Sigmoid colon (tissue), 4 donors: ENCODE measurements around the gene PTPRD.

Experiments
- EP300 ChIP-seq, 4 donors: sonication (generic); formaldehyde crosslinking; IDR thresholded peaks; one replicate each; pipeline ENCODE4 v1.6.1; 2017; ENCODE audit warnings: antibody characterized with exemption in 4 of 4
- POLR2A ChIP-seq, 2 donors: fragments of 450-650 bp; IDR thresholded peaks; one replicate each; pipeline ENCODE4 v1.6.1; 2016; ENCODE audit warnings: antibody characterized with exemption in 2 of 2, mild to moderate bottlenecking in 2 of 2, moderate library complexity in 2 of 2
- POLR2AphosphoS5 ChIP-seq, 4 donors: sonication (generic); formaldehyde crosslinking; IDR thresholded peaks; one replicate each; pipeline ENCODE4 v1.6.1; 2017; ENCODE audit warnings: antibody characterized with exemption in 4 of 4
- TF ChIP-seq, protein P1 (sequence below), 4 experiments: fragments of 450-650 bp in 3 of 4; fragments of 200-600 bp in 1 of 4; IDR thresholded peaks; one replicate each; pipeline ENCODE4 v1.5.1; 2016 to 2019; ENCODE audit warnings: antibody characterized with exemption in 4 of 4, mild to moderate bottlenecking in 3 of 4, moderate library complexity in 2 of 4

DNA sequence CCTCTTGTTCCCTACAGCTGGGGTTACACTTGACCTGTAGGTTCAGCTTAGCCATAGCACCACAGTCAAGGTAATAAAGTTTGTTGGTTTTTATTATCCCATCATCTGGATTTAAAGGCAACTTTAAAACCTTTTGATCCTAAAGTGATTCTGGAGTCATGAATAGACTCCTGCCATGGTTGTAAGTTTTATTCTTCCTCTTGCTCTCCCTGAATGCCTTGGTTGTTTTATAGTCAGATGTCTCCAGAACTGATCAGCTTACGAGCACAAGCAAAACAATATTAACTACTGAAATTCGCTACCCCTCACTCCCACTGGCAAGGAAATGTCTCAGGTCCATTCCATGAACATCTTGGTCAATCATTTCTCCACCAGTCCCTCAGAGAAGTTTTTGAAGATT lies 1328.6 kb downstream of the PTPRD start:
- TF ChIP-seq, protein P1, sequence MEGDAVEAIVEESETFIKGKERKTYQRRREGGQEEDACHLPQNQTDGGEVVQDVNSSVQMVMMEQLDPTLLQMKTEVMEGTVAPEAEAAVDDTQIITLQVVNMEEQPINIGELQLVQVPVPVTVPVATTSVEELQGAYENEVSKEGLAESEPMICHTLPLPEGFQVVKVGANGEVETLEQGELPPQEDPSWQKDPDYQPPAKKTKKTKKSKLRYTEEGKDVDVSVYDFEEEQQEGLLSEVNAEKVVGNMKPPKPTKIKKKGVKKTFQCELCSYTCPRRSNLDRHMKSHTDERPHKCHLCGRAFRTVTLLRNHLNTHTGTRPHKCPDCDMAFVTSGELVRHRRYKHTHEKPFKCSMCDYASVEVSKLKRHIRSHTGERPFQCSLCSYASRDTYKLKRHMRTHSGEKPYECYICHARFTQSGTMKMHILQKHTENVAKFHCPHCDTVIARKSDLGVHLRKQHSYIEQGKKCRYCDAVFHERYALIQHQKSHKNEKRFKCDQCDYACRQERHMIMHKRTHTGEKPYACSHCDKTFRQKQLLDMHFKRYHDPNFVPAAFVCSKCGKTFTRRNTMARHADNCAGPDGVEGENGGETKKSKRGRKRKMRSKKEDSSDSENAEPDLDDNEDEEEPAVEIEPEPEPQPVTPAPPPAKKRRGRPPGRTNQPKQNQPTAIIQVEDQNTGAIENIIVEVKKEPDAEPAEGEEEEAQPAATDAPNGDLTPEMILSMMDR (IDR thresholded peaks at IDR 0.05): no peak
- TF ChIP-seq EP300 (IDR thresholded peaks at IDR 0.05): no peak
- no peak for TF ChIP-seq POLR2AphosphoS5 (IDR thresholded peaks at IDR 0.05)
- TF ChIP-seq POLR2A (IDR thresholded peaks at IDR 0.05): no peak
